PC-3 (cell line): ENCODE results near the gene PDGFD.

ENCODE experiments used
- EZH2 ChIP-seq: fragments of 300-600 bp; sonication (generic); IDR thresholded peaks from one replicate; pipeline ENCODE4 v1.6.1; 2017; ENCODE audit warnings: antibody characterized with exemption, mild to moderate bottlenecking, low read length; ENCODE audit not compliant: unreplicated experiment
- EZH2phosphoT487 ChIP-seq: fragments of 300-600 bp; sonication (generic); IDR thresholded peaks from 2 replicates; pipeline ENCODE4 v1.6.1; 2018; ENCODE audit warnings: mild to moderate bottlenecking, antibody characterized with exemption, low read length, borderline replicate concordance
- TF ChIP-seq, protein P1 (sequence below): fragments of 300-600 bp; sonication (generic); conservative IDR thresholded peaks from 2 replicates; pipeline ENCODE4 v1.5.1; 2017; ENCODE audit warnings: antibody characterized with exemption, low read depth, mild to moderate bottlenecking, low read length

- TF ChIP-seq, protein P1, sequence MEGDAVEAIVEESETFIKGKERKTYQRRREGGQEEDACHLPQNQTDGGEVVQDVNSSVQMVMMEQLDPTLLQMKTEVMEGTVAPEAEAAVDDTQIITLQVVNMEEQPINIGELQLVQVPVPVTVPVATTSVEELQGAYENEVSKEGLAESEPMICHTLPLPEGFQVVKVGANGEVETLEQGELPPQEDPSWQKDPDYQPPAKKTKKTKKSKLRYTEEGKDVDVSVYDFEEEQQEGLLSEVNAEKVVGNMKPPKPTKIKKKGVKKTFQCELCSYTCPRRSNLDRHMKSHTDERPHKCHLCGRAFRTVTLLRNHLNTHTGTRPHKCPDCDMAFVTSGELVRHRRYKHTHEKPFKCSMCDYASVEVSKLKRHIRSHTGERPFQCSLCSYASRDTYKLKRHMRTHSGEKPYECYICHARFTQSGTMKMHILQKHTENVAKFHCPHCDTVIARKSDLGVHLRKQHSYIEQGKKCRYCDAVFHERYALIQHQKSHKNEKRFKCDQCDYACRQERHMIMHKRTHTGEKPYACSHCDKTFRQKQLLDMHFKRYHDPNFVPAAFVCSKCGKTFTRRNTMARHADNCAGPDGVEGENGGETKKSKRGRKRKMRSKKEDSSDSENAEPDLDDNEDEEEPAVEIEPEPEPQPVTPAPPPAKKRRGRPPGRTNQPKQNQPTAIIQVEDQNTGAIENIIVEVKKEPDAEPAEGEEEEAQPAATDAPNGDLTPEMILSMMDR: no peak
- no peak for TF ChIP-seq EZH2
- TF ChIP-seq EZH2phosphoT487: no peak
Measured at GRCh38 chr11:104161751-104162450, 2.0 kb downstream of the PDGFD start.
